ENCODE data around the gene ZNF558.
"Not testable (repeated sequence)": the region's sequence is repeated elsewhere in the genome, so short reads cannot be mapped to it uniquely, and the experiment has no call there.

DNA sequence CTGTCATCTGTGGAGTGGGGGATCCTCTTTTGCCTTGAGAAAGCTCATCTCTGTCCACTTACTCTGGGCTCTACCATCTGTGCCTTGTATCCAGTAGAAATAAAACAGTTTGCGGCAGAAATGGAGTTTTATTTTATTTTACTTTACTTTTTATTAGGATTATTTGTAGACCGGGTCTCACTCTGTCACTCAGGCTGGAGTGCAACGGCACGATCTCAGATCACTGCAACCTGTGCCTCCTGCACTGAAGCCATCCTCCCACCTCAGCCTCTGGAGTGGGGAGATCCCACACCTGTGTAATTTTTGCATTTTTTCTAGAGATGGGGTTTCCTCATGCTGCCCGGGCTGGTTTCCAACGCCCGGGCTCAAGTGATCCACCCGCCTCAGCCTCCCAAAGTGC, 62.8 kb downstream of the ZNF558 start:
- not testable (repeated sequence) for TF ChIP-seq CTCF (IDR thresholded peaks at IDR 0.05 in 8 of 11, conservative IDR thresholded peaks at IDR 0.05 in 3 of 11); POLR2AphosphoS5 (IDR thresholded peaks at IDR 0.05); POLR2A (IDR thresholded peaks at IDR 0.05)

All from spleen (tissue), 7 donors.